ENCODE data around the gene CASR.
A peak's percentile ranks its signal among the peaks of the same experiment; 100 is the strongest.

The CASR gene

DNA sequence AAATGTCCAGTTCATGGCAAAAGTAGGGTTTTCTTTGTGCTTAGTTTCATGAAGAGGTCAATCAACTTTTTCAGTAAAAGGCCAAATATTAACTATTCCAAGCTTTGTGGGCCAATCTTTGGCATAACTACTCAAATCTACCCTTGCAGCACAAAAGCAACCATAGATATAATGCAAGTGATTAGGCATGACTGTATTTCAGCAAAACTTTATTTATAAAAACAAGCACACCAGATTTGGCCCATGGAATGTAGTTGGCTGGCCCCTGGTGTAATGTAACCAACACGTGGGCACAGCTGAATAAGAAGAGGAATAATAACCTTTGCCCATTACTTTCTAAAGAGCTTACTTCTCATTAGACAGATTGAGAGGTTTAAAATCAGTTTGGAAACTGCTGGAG lies 50.6 kb downstream of the CASR start:
- Histone ChIP-seq H3K14ac (ENCODE audit: low read length in 2 of 2) (no peak overlapping the region), H3K4me1 (ENCODE audit: control insufficient read depth, insufficient read depth, low read depth, low read length) (no peaks in the 10 kb centered on the region), H2AK5ac (ENCODE audit: low read length, severe bottlenecking) (no peak overlapping the region), H3K9ac (ENCODE audit: low read length) (no peak overlapping the region), H4K8ac (ENCODE audit: low read length) (no peak overlapping the region), H3K27me3 (ENCODE audit: control insufficient read depth in 1 of 2, insufficient read depth in 1 of 2, low read length in 2 of 2) (peaks cover 0 to 15% of the 10 kb centered on the region in 2 experiments), H2BK15ac (ENCODE audit: low read depth, poor library complexity, severe bottlenecking) (no peak overlapping the region), H3K4me2 (ENCODE audit: low read length, poor library complexity, severe bottlenecking) (no peak overlapping the region), H3K18ac (ENCODE audit: low read depth in 1 of 2, low read length in 2 of 2) (no peak overlapping the region), H3K4ac (ENCODE audit: low read depth in 1 of 2, low read length in 2 of 2) (no peak overlapping the region), H3K79me1 (replicated peaks; ENCODE audit: low read length, poor library complexity, severe bottlenecking) (no peaks in the 10 kb centered on the region), H2BK12ac (ENCODE audit: low read length in 2 of 2) (no peak overlapping the region), H3K9me3 (ENCODE audit: control insufficient read depth, low read length) (no peaks in the 10 kb centered on the region), H3K36me3 (ENCODE audit: control insufficient read depth in 1 of 2, insufficient read depth in 2 of 2, low read depth in 1 of 2, low read length in 2 of 2) (no peaks in the 10 kb centered on the region), H4K91ac (ENCODE audit: low read length) (no peak overlapping the region), H2AFZ (ENCODE audit: low read depth, low read length) (no peak overlapping the region), H2BK120ac (ENCODE audit: low read depth, low read length) (no peak overlapping the region), H2BK5ac (ENCODE audit: low read depth, low read length, poor library complexity, severe bottlenecking) (no peak overlapping the region), H3K23ac (ENCODE audit: low read length in 2 of 2) (no peak overlapping the region), H3K4me3 (ENCODE audit: insufficient read depth in 1 of 2, low read depth in 1 of 2, low read length in 2 of 2) (no peak overlapping the region), H3K27ac (ENCODE audit: low read length, poor library complexity, severe bottlenecking) (no peak overlapping the region)
- WGBS, result no CpG with 5 or more reads among the region's 1 CpG
- DNase-seq, result no peak

DNA sequence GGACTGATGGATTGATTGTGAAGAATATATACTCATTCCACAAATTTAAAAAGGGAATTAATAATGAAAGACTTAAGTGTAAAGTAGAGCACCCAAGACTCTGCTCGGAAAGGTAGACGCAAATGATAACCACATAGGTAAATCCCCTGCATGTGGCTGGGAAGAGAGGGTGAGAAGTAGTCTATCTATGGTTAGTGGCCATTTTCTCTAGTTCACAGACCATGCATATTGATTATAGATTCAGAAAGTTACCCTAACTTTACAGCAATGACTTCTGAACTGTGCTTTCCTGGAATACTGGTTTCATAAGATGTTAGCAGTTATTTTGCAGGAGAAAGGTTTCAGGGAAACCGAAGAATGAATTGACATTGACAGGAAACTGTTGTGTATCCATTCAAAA lies 51.7 kb downstream of the CASR start:
- Histone ChIP-seq H2AFZ (ENCODE audit: low read depth, low read length) (no peak overlapping the region), H3K27ac (ENCODE audit: low read length, poor library complexity, severe bottlenecking) (no peak overlapping the region), H2BK12ac (ENCODE audit: low read length in 2 of 2) (no peak overlapping the region), H3K27me3 (ENCODE audit: control insufficient read depth in 1 of 2, insufficient read depth in 1 of 2, low read length in 2 of 2) (peaks cover 0 to 15% of the 10 kb centered on the region in 2 experiments), H2BK5ac (ENCODE audit: low read depth, low read length, poor library complexity, severe bottlenecking) (no peak overlapping the region), H3K9me3 (ENCODE audit: control insufficient read depth, low read length) (no peaks in the 10 kb centered on the region), H3K14ac (ENCODE audit: low read length in 2 of 2) (no peak overlapping the region), H3K23ac (ENCODE audit: low read length in 2 of 2) (no peak overlapping the region), H3K9ac (ENCODE audit: low read length) (no peak overlapping the region), H3K79me1 (replicated peaks; ENCODE audit: low read length, poor library complexity, severe bottlenecking) (no peaks in the 10 kb centered on the region), H3K18ac (ENCODE audit: low read depth in 1 of 2, low read length in 2 of 2) (no peak overlapping the region), H2AK5ac (ENCODE audit: low read length, severe bottlenecking) (no peak overlapping the region), H3K4ac (ENCODE audit: low read depth in 1 of 2, low read length in 2 of 2) (no peak overlapping the region), H4K91ac (ENCODE audit: low read length) (no peak overlapping the region), H3K4me2 (ENCODE audit: low read length, poor library complexity, severe bottlenecking) (no peak overlapping the region), H3K36me3 (ENCODE audit: control insufficient read depth in 1 of 2, insufficient read depth in 2 of 2, low read depth in 1 of 2, low read length in 2 of 2) (no peaks in the 10 kb centered on the region), H4K8ac (ENCODE audit: low read length) (no peak overlapping the region), H3K4me3 (ENCODE audit: insufficient read depth in 1 of 2, low read depth in 1 of 2, low read length in 2 of 2) (no peak overlapping the region), H3K4me1 (ENCODE audit: control insufficient read depth, insufficient read depth, low read depth, low read length) (no peaks in the 10 kb centered on the region), H2BK120ac (ENCODE audit: low read depth, low read length) (no peak overlapping the region), H2BK15ac (ENCODE audit: low read depth, poor library complexity, severe bottlenecking) (no peak overlapping the region)
- DNase-seq, result no peak
- 87% methylated on average over 3 of the region's 3 CpGs for WGBS

DNA sequence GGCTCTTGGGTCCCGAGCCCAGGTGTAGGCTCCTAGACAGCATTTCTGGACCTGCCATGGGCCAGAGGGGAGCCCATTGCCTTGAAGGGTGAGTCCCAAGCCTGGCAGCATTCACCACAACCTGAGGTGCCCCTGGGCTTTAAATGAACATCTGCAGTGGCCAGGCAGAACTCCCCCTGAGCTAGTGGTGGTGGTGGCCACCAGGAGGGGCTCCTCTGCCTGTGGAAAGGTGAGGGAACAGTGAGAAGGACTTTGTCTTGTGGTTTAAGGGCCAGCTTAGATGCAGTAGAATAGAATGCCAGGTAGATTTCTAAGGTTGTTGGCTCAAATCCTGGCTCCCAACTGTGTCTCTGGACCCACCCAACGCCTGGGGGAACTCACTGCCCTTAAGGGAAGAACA lies 55.6 kb downstream of the CASR start:
- no peak overlapping the region for H3K4me2 ChIP-seq (ENCODE audit: low read length, poor library complexity, severe bottlenecking)
- H2AFZ ChIP-seq (ENCODE audit: low read depth, low read length), result no peak overlapping the region
- 67% methylated on average over 2 of the region's 2 CpGs for WGBS
- no peak overlapping the region for H3K27ac ChIP-seq (ENCODE audit: low read length, poor library complexity, severe bottlenecking)
- H3K36me3 ChIP-seq (ENCODE audit: control insufficient read depth in 1 of 2, insufficient read depth in 2 of 2, low read depth in 1 of 2, low read length in 2 of 2), result no peaks in the 10 kb centered on the region
- no peak overlapping the region for H4K91ac ChIP-seq (ENCODE audit: low read length)
- no peak for DNase-seq
- no peak overlapping the region for H3K4me3 ChIP-seq (ENCODE audit: insufficient read depth in 1 of 2, low read depth in 1 of 2, low read length in 2 of 2)
- no peak overlapping the region for H2BK12ac ChIP-seq (ENCODE audit: low read length in 2 of 2)
- H3K18ac ChIP-seq (ENCODE audit: low read depth in 1 of 2, low read length in 2 of 2), result no peak overlapping the region
- H2AK5ac ChIP-seq (ENCODE audit: low read length, severe bottlenecking), result no peak overlapping the region
- no peak overlapping the region for H2BK5ac ChIP-seq (ENCODE audit: low read depth, low read length, poor library complexity, severe bottlenecking)
- no peak overlapping the region for H3K14ac ChIP-seq (ENCODE audit: low read length in 2 of 2)
- no peak overlapping the region for H3K4ac ChIP-seq (ENCODE audit: low read depth in 1 of 2, low read length in 2 of 2)
- no peak overlapping the region for H4K8ac ChIP-seq (ENCODE audit: low read length)
- H3K9ac ChIP-seq (ENCODE audit: low read length), result no peak overlapping the region
- no peaks in the 10 kb centered on the region for H3K9me3 ChIP-seq (ENCODE audit: control insufficient read depth, low read length)
- H3K4me1 ChIP-seq (ENCODE audit: control insufficient read depth, insufficient read depth, low read depth, low read length), result no peaks in the 10 kb centered on the region
- no peak overlapping the region for H2BK120ac ChIP-seq (ENCODE audit: low read depth, low read length)
- H3K79me1 ChIP-seq (replicated peaks; ENCODE audit: low read length, poor library complexity, severe bottlenecking), result no peaks in the 10 kb centered on the region
- peaks cover 0 to 6% of the 10 kb centered on the region in 2 experiments for H3K27me3 ChIP-seq (ENCODE audit: control insufficient read depth in 1 of 2, insufficient read depth in 1 of 2, low read length in 2 of 2)
- H2BK15ac ChIP-seq (ENCODE audit: low read depth, poor library complexity, severe bottlenecking), result no peak overlapping the region
- no peak overlapping the region for H3K23ac ChIP-seq (ENCODE audit: low read length in 2 of 2)

DNA sequence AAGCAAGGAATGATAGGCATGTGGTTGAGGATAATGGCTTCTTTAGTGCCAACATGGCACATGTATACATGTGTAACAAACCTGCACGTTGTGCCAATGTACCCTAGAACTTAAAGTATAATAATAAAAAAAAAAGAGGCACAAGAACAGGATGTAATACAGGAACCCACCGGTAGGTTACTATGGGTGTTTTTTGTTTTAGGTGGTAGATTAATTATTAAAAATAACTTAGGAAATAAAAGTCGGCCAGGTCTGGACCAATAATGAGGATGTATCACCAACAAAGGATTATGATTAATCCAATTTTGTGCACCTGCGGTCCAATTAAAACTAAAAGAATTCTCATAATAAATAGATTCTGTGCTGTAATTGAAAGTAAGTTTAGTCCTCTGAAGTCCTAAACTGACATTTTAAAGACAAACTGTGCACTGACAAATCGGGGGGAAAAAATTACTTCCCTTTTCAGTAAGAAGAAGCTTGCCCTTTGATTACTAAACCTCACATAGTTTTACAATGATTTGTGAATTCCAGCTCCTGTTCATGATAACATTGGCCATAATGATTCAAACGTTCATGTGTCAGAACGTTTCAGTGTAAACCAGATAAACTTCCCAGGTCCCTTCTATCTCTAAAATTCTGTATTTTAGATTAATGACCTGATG lies 62.2 kb downstream of the CASR start:
- DNase-seq, result peak; percentile 51
- H3K23ac ChIP-seq (ENCODE audit: low read length in 2 of 2), result no peak overlapping the region
- WGBS, result 37% methylated on average over 5 of the region's 7 CpGs

More for the DNA sequence above, 62.2 kb downstream of the CASR start:
- no peaks in the 10 kb centered on the region for H3K36me3 ChIP-seq (ENCODE audit: control insufficient read depth in 1 of 2, insufficient read depth in 2 of 2, low read depth in 1 of 2, low read length in 2 of 2)
- no peak overlapping the region for H2BK15ac ChIP-seq (ENCODE audit: low read depth, poor library complexity, severe bottlenecking)
- H3K4me1 ChIP-seq (ENCODE audit: control insufficient read depth, insufficient read depth, low read depth, low read length), result no peaks in the 10 kb centered on the region
- no peak overlapping the region for H2AFZ ChIP-seq (ENCODE audit: low read depth, low read length)
- no peak overlapping the region for H2BK5ac ChIP-seq (ENCODE audit: low read depth, low read length, poor library complexity, severe bottlenecking)
- no peak overlapping the region for H4K91ac ChIP-seq (ENCODE audit: low read length)
- H2BK120ac ChIP-seq (ENCODE audit: low read depth, low read length), result no peak overlapping the region
- no peak overlapping the region for H2BK12ac ChIP-seq (ENCODE audit: low read length in 2 of 2)
- H3K18ac ChIP-seq (ENCODE audit: low read depth in 1 of 2, low read length in 2 of 2), result no peak overlapping the region
- no peak overlapping the region for H3K4me2 ChIP-seq (ENCODE audit: low read length, poor library complexity, severe bottlenecking)
- H3K14ac ChIP-seq (ENCODE audit: low read length in 2 of 2), result no peak overlapping the region
- H3K27me3 ChIP-seq (ENCODE audit: control insufficient read depth in 1 of 2, insufficient read depth in 1 of 2, low read length in 2 of 2), result peaks cover 0 to 4% of the 10 kb centered on the region in 2 experiments
- no peak overlapping the region for H2AK5ac ChIP-seq (ENCODE audit: low read length, severe bottlenecking)
- H3K9ac ChIP-seq (ENCODE audit: low read length), result peak overlapping the region; percentile 63
- peak overlapping the region in 1 of 2 experiments; percentile 46 for H3K4me3 ChIP-seq (ENCODE audit: insufficient read depth in 1 of 2, low read depth in 1 of 2, low read length in 2 of 2)
- no peak overlapping the region for H3K27ac ChIP-seq (ENCODE audit: low read length, poor library complexity, severe bottlenecking)
- H3K9me3 ChIP-seq (ENCODE audit: control insufficient read depth, low read length), result no peaks in the 10 kb centered on the region
- no peak overlapping the region for H3K4ac ChIP-seq (ENCODE audit: low read depth in 1 of 2, low read length in 2 of 2)
- H4K8ac ChIP-seq (ENCODE audit: low read length), result no peak overlapping the region
- H3K79me1 ChIP-seq (replicated peaks; ENCODE audit: low read length, poor library complexity, severe bottlenecking), result no peaks in the 10 kb centered on the region
